ENCODE measurements around the gene TDRD9.

DNA sequence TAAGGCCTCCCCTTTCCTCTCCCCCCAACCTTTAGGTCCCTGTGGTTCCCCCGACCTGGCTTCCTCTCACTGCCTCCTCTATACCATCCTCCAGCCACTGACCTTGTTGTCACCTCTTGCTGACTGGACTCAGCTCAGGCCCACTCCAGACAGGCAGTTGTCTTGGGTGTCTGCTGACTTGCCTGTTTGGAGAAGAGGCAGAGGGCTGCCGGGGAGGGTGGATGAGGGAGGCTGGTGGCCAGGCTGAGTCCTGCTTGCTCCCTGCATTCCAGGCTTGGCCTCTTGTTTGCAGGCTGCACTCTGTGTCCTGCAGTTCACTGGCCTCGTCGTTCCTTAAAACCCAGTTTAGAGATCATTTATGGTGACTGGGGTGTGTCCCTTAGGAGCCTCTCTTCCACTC lies 45.1 kb downstream of the TDRD9 start:
- TF ChIP-seq, protein P1, sequence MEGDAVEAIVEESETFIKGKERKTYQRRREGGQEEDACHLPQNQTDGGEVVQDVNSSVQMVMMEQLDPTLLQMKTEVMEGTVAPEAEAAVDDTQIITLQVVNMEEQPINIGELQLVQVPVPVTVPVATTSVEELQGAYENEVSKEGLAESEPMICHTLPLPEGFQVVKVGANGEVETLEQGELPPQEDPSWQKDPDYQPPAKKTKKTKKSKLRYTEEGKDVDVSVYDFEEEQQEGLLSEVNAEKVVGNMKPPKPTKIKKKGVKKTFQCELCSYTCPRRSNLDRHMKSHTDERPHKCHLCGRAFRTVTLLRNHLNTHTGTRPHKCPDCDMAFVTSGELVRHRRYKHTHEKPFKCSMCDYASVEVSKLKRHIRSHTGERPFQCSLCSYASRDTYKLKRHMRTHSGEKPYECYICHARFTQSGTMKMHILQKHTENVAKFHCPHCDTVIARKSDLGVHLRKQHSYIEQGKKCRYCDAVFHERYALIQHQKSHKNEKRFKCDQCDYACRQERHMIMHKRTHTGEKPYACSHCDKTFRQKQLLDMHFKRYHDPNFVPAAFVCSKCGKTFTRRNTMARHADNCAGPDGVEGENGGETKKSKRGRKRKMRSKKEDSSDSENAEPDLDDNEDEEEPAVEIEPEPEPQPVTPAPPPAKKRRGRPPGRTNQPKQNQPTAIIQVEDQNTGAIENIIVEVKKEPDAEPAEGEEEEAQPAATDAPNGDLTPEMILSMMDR (IDR thresholded peaks at IDR 0.05; ENCODE audit: low read depth, low read length) = no peak
- TF ChIP-seq MYC (IDR thresholded peaks at IDR 0.05; ENCODE audit: low read depth, low read length) = no peak
- no peak for TF ChIP-seq POLR2A (IDR thresholded peaks at IDR 0.05; ENCODE audit: extremely low read depth, insufficient read length)
